A204.1 (cell line): ENCODE results near the gene DYRK1A.

ENCODE experiments used
- FAIRE-seq: peaks from 2 replicates; lab custom pipeline; 2012; peaks lifted over from hg19 to GRCh38; lab: Jason Lieb, UNC

The DYRK1A gene

DNA sequence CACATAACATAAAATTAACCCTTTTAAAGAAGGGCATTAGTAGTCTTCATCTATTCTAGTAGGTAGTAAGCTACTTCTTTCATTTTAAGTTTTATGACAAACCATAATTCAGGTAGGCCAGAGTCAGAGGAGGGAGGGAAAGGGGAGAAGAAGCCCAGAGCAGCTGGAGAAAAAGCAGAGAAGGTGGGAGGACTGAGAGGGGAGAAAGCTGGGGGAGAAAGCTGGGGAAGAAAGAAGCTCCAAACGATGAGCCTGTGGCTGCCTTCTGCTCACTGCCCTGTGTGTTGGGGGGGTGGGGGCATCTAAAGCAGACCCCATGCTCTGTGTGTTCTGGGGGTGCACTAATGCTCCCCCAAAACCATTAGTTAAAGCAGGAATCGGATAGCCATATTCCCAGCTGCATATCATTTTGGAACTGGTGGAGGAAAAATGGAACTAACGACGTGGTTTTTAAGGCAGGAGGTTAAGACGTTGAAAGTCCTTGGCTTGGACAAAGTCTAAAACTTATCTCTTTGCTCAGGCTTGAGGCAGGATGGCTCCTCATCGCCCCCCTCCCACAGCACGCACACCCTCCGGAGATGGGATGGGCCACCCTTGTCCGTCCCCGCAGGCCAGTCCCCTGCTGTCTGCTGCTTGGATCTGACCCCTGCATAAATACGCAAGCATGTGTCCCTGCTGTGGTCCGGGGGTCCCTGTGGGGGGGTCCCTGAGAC is 184.2 kb downstream of the DYRK1A start:
- FAIRE-seq: no peak

DNA sequence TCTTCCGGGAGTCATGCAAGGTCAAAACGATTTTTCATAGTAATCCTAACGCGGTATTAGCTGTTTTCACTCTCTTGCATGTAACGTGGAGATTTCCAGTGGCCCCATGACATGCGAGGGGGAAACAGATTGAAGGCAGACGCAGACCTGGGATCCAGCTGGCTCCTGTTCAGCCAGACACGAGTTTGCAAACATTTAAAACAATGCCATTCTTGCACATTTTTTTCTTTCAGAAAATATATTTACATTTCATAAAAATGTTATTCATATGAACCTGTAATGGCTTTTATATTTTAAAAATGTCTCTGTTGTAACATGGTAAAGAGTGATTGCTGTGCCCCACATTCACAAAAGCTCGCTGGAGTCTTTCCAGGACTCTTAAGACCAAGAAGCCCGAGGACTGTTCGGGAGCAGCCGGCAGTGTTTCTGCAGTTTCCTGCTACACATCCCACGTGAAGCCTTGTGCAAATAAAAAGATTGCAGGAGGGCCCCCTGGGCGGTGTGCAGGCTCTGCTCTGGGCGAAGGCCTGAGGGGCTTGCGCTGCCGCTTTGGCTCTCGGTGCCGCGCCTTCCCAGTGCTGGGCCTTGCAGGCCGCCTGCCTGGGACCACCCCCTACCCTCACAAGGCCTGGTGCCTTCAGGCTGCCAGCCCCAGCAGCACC is 184.9 kb downstream of the DYRK1A start:
- no peak for FAIRE-seq

- no peak for FAIRE-seq
Observed at GRCh38 chr21:37551993-37552355, 185.4 kb downstream of the DYRK1A start.

DNA sequence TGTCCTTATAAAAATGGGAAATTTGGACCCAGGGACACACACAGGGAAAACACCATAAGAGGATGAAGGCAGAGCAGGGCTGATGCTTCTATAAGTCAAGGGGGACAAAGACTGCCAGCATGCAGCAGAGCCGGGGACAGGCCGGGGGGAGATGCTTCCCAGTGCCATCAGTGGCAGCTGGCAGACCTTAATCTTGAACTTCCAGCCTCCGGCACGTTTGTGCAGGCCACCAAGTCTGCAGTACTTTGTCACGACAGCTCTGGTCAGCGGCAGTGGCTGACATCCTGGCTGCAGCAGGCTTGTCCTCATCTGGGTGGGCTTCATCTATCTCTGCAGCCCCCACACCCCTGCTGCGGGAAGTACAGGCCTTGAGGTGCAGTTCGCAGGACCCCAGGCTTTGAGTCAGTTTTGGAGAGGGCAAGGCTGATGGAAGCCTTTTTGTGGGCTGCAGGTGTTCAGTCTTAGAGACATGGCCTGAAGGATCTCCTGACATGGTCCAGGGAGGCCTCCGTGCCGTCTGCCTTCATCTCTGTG is 186.0 kb downstream of the DYRK1A start:
- no peak for FAIRE-seq

DNA sequence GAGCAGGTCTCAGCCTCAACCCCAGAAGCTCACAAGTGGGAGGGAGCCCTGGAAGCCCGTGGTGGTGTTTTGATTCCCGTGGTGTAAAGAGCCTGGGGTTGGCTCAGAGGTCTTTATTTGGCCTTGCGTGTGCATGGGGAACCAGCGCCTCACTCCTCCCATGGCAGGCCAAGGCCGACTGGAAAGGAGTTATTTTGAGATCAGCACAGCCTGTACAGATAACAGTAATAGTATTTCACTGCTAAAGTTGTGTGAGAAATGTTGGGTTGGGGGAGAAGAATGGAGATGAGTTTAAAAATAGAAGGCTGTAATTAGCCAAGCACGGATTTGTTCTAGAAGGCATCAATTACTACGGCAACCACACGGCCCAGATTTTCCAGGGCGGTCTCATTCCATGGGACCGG is 186.5 kb downstream of the DYRK1A start:
- FAIRE-seq: no peak

DNA sequence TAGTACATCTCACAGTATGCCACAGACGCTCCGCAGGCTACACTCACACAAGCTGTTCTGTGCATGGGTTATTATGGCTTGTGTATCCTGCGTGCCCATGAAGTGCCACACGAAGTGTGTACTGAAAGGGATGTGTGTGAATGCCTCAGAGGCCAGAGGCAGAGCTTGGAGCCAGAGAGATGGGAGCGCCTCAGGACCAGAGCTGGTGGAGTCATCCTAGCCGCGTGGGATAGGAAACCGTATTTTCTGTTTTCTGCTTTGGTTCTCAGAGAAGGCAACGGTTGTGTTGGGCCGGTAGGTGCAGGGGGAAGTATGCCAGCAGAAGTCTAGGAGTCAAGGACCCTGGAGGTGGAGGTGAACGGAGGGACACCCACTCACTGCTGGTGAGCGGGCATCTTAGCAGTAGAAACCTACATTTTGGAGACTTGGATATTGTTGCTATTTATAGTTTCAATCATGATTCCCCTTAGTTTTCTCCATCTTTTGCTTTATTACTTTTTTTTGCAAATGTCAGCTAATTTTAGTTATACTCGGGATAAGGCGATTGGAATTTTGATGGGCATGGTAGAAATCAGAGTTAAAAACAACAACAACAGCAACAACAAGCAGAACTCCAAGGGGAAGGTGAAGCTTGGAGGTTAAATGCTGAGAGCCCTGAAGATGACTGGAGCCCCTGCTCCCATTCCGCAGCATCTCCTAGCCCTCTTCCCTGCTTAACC is 188.2 kb downstream of the DYRK1A start:
- no peak for FAIRE-seq

GRCh38 chr21:37555672-37556261 is 189.2 kb downstream of the DYRK1A start:
- FAIRE-seq: no peak

GRCh38 chr21:37557261-37557950 is 190.8 kb downstream of the DYRK1A start:
- no peak for FAIRE-seq

GRCh38 chr21:37558676-37559211 is 192.2 kb downstream of the DYRK1A start:
- no peak for FAIRE-seq

DNA sequence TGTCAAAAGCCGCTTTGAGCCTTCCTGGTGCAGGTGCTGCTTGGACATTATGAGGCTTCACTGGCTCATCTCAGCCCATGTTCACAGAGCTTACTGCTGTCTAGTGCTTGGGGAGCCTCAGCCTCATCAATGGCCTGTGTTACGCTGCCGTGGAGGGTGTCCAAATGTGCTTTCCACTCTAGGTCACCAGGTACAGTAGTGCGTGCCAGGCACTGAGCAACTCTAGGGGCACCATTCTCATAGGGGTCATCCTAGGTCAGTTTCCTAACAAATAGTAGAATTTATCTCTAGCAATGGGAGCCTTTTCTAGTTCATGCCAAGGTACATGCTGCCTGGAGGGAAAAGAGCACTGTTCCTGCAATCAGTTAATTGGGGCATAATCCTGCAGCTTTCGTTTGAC is 193.8 kb downstream of the DYRK1A start:
- no peak for FAIRE-seq

DNA sequence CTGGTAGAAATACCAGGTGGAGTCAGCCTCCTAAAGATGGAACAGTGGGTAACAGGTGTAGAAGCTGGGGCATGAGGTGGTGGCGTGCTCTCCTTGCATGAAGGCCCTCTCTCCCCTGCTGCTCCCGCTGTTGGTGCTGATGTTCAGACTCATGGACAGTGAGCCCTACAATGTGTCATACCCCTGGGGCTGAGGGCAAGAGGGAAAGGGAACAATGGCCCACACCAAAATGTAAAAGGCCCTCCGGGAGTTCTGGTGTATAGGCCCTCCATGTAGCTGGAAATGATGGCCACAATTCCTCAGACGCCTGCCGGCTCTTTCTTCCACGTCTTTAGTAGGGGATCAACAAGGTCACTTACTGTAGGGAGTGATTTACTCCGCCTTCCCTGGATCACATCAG is 194.9 kb downstream of the DYRK1A start:
- no peak for FAIRE-seq

GRCh38 chr21:37561941-37562919 is 195.7 kb downstream of the DYRK1A start:
- FAIRE-seq: no peak

GRCh38 chr21:37562920-37563640 is 196.5 kb downstream of the DYRK1A start:
- FAIRE-seq: no peak

- FAIRE-seq: no peak
Observed at GRCh38 chr21:37563641-37564340, 197.2 kb downstream of the DYRK1A start.

GRCh38 chr21:37564341-37564923 is 197.9 kb downstream of the DYRK1A start:
- no peak for FAIRE-seq

- FAIRE-seq: no peak
Observed at GRCh38 chr21:37564924-37565529, 198.5 kb downstream of the DYRK1A start.

DNA sequence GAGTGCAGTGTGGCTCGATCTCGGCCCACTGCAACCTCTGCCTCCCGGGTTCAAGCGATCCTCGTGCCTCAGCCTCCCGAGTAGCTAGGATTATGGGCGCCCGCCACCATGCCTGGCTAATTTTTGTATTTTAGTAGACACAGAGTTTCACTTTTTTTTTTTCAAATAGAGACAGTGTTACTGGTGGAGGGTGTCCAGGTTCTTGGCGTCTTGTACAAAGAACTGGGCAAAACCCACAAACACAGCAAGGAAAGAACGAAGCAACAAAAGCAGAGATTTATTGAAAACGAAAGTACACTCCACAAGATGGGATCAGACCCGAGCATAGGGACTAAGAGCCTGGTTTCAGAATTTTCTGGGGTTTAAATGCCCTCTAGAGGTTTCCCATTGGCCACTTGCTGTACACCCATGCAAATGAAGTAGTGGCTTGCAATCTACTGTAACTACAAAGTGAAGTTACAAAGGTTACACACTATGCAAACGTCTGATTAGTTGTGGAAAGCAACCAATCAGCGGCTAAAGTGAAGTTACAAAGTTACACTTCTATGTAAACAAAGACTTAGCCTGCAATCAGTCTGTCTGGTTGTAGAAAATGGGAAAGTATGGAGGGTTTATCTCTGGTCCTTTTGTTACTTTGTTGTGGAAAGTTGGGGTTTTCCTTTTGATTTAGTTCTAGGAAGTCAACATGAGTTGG is 199.1 kb downstream of the DYRK1A start:
- peak; percentile 95 for FAIRE-seq
